Aorta (tissue), 5 donors: ENCODE measurements around the gene PPIE. TPM values are rescaled to one million over a fixed set of nuclear protein-coding genes. Genes with fewer than 3 reads are reported as not detected.

Experiments
- ATAC-seq: fragments of 200-7000 bp; cut with Tn5 transposase; one replicate; pipeline ENCODE4 v1.9.1; 2022; ENCODE audit warnings: moderate library complexity; ENCODE audit not compliant: low FRiP score
- DNase-seq, 2 donors: peaks; one replicate each; pipeline ENCODE4 v3.0.0-alpha.2; 2020
- H3K27ac ChIP-seq, 2 donors: one replicate each; pipeline ENCODE4 v1.5.1; 2013; ENCODE audit warnings: low read length in 2 of 2, mild to moderate bottlenecking in 2 of 2, moderate library complexity in 2 of 2, control low read depth in 1 of 2, inconsistent platforms in 1 of 2, low read depth in 1 of 2
- H3K27me3 ChIP-seq, 2 donors: one replicate each; pipeline ENCODE4 v1.6.1; 2013; ENCODE audit warnings: control low read depth in 1 of 2, low read length in 1 of 2, mild to moderate bottlenecking in 1 of 2, moderate library complexity in 1 of 2; ENCODE audit not compliant: insufficient read depth in 2 of 2, control insufficient read depth in 1 of 2
- H3K36me3 ChIP-seq, 2 donors: one replicate each; pipeline ENCODE4 v1.6.1; 2013; ENCODE audit warnings: control low read depth in 1 of 2, low read length in 1 of 2, mild to moderate bottlenecking in 1 of 2; ENCODE audit not compliant: insufficient read depth in 2 of 2, control insufficient read depth in 1 of 2
- H3K4me1 ChIP-seq, 2 donors: one replicate each; pipeline ENCODE4 v1.6.1; 2013; ENCODE audit warnings: low read length in 2 of 2, control low read depth in 1 of 2, mild to moderate bottlenecking in 1 of 2, moderate library complexity in 1 of 2; ENCODE audit not compliant: insufficient read depth in 2 of 2, control insufficient read depth in 1 of 2
- H3K4me3 ChIP-seq, 2 donors: one replicate each; pipeline ENCODE4 v1.5.1; 2013; ENCODE audit warnings: low read length in 2 of 2, control low read depth in 1 of 2, mild to moderate bottlenecking in 1 of 2
- H3K9me3 ChIP-seq: one replicate; pipeline ENCODE4 v1.6.1; 2013; ENCODE audit warnings: mild to moderate bottlenecking, low read length; ENCODE audit not compliant: control insufficient read depth
- WGBS, 2 donors: extraction: QIAGEN DNeasy Blood & Tissue Kit; methylation state at CpG; one replicate each; pipeline ENCODE4 v1.1.7; 2013; 5-methylcytosine and 5-hydroxymethylcytosine counted together
- intact Hi-C, 2 donors: fragments of 100-400 bp; cut with DNase I; formaldehyde crosslinking; loops; one replicate each; pipeline versions ENCODE4 v1.14.2 to v1.15.0; 2022
- polyA plus RNA-seq, 2 donors: library from polyadenylated mRNA; stranded (reverse); fragments of 200-250 nt; gene quantifications; one replicate each; pipeline ENCODE4 v1.2.3, GENCODE V29; 2013
- total RNA-seq, 2 donors: library from RNA; stranded (reverse); fragmentation: NEBNext Ultra II Directional; extraction: Animal tissue kit (Norgen Biotek cat#: 25700); gene quantifications; one replicate each; pipeline ENCODE4 v1.2.1, GENCODE V29; 2021
- donor health status: healthy with polysubstance abuse.
- donor health status: Bipolar disorder and iron deficiency.
- donor health status: DM: no; HTN: no; CAD: no.
- donor health status: DM: no; HTN: no; CAD: no.
- donor health status: DM: yes; HTN: yes; CAD: no.

Gene PPIE
- total and polyA plus RNA-seq, 4 donors, result 34.4 to 60.2 (median 42.6) TPM

DNA sequence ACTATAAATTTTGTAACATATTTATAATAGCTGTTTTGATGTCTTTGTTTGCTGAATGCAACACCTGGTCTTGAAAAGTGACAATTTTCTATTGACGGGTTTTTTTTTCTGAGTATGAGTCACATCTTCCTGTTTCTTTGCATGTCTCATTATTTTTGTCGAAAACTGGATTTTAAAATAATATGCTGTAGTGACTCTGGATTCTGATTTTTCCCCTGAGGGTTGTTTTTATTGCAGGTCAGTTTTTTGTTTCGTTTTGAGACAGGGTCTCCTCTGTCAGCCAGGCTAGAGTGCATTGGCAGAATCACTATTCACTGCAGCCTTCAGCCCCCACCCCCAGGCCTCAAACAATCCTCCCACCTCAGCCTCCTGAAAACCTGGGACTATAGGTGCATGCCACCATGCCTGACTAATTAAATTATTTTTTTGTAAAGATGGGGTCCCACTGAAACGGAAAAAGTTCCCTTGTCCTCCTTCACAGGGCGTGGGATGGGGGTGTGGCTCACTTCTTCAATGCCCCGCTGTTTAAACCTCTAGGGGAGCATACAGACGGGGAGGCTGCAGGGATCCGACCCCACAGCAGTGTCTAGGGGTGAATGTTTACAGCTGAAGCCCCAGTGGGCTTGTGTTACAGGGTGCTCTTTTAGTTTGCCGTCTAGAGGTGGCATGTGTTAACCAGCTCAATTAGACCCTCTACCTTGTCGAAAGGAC, 11.3 kb upstream of the PPIE start:
- DNase-seq, result no peak

DNA sequence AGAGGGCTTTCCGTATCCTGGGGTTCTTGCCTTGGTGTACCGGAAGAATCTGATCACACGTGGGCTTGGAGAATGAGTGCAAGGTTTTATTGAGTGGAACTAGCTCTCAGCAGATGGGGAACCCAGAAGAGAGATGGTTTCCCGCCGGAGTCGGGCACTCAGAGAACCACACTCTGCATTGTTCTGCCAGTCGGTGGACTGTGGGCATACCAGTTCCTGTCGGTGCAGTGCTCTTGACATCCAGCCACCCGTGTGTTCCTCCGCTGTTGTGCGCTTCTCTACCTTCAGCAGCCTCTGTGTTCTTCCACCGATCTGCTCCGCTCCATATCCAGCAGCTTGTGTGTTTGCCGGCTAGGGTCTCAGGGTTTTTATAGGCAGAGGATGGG, 10.8 kb upstream of the PPIE start:
- H3K36me3 ChIP-seq, result no peaks in the 10 kb centered on the region
- no peaks in the 10 kb centered on the region for H3K9me3 ChIP-seq
- H3K27ac ChIP-seq, result no peak overlapping the region
- H3K4me1 ChIP-seq, result no peaks in the 10 kb centered on the region
- no peaks in the 10 kb centered on the region for H3K27me3 ChIP-seq
- no peak overlapping the region for H3K4me3 ChIP-seq
- ATAC-seq (no peak), DNase-seq (no peak)
- intact Hi-C loops, result no loop called here
- WGBS, 2 donors, result 77 to 78% methylated on average over 14 of the region's 14 CpGs

More for the DNA sequence above, 11.3 kb upstream of the PPIE start:
- intact Hi-C loops, result no loop called here
- H3K27me3 ChIP-seq, result no peaks in the 10 kb centered on the region
- H3K4me1 ChIP-seq, result no peaks in the 10 kb centered on the region
- no peak for ATAC-seq
- no peak overlapping the region for H3K27ac ChIP-seq
- H3K4me3 ChIP-seq, result no peak overlapping the region
- no peaks in the 10 kb centered on the region for H3K9me3 ChIP-seq
- 75 to 76% methylated on average over 10 of the region's 10 CpGs for WGBS, 2 donors
- no peaks in the 10 kb centered on the region for H3K36me3 ChIP-seq

DNA sequence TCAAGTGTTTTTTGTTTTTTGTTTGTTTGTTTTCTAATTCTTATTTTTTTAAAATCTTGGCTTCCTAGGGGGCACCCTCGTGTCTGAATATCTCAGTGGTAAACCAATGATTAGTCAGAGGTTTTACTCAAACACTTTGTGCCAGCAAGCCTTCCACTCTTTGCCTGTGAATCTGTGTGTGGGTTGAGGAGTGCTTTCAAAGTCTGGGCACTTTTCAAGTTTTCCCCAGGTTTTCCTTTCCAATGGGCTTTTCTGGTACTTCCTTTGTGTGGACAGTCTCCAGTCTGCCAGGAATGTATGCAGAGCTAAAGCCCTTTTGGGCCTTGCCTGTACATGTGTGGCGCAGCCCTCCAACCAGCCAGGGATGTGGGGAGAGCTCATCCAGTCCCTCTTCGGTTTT, 9.7 kb upstream of the PPIE start:
- Histone ChIP-seq H3K4me1 (no peaks in the 10 kb centered on the region), H3K27me3 (no peaks in the 10 kb centered on the region), H3K4me3 (no peak overlapping the region), H3K27ac (no peak overlapping the region), H3K36me3 (no peaks in the 10 kb centered on the region), H3K9me3 (no peaks in the 10 kb centered on the region)
- ATAC-seq, result no peak
- no peak for DNase-seq
- WGBS, 2 donors, result 65 to 74% methylated on average over 3 of the region's 3 CpGs
- intact Hi-C loops, result no loop called here

GRCh38 chr1:39729842-39730241, 8.8 kb upstream of the PPIE start:
- Histone ChIP-seq H3K4me1 (no peaks in the 10 kb centered on the region), H3K36me3 (no peaks in the 10 kb centered on the region), H3K27ac (no peak overlapping the region), H3K9me3 (no peaks in the 10 kb centered on the region), H3K4me3 (no peak overlapping the region), H3K27me3 (no peaks in the 10 kb centered on the region)
- no peak for DNase-seq
- no peak for ATAC-seq
- intact Hi-C loops, result no loop called here
- WGBS, 2 donors, result 56 to 85% methylated on average over 4 of the region's 4 CpGs

DNA sequence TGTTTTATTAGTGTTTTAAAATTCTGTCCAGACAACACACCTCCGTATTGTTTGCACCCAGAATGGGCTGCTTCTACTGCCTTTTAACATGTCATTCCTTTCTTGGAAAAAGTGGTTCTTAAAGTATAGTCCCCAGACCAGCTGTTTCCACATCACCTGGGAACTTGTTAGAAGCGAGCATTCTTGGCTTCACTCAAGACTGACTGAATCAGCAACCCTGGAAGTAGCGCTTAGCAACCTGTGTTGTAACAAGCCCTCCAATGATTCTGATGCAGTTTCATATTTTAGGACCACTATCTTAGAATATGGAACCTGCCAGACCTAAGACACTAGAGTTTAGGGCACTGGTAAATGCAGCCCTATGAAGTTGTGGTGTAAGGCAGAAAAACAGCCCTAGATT, 6.0 kb upstream of the PPIE start:
- Histone ChIP-seq H3K36me3 (no peaks in the 10 kb centered on the region), H3K4me3 (no peak overlapping the region), H3K9me3 (no peaks in the 10 kb centered on the region), H3K4me1 (no peaks in the 10 kb centered on the region), H3K27ac (no peak overlapping the region), H3K27me3 (no peaks in the 10 kb centered on the region)
- 60 to 71% methylated on average over 3 of the region's 3 CpGs for WGBS, 2 donors
- intact Hi-C loops, result no loop called here
- DNase-seq, result no peak
- no peak for ATAC-seq

DNA sequence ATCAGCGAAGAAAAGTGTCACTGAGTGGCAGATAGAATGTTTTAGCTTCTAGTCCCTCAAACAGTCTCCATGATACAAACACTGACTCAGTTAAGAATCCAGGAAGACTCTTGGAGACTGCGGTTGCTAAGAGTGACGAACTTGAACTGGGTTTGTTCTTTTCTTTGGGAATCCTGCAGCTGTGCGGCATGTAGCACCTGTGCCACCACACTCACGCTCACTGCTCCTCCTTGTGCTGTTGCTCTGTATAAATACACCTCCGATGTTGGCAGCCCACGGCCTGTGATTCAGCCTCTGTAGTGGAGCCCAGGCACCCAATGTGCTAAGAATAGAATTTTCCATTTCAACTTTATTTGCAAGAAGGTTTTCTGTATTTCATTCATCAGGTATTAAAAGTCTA, 5.5 kb upstream of the PPIE start:
- Histone ChIP-seq H3K27ac (no peak overlapping the region), H3K36me3 (no peaks in the 10 kb centered on the region), H3K4me1 (no peaks in the 10 kb centered on the region), H3K4me3 (no peak overlapping the region), H3K9me3 (no peaks in the 10 kb centered on the region), H3K27me3 (no peaks in the 10 kb centered on the region)
- intact Hi-C loops, result no loop called here
- DNase-seq (peak in 1 of 2 donors; percentile 81), ATAC-seq (peak; percentile 57)
- 21 to 22% methylated on average over 7 of the region's 7 CpGs for WGBS, 2 donors

DNA sequence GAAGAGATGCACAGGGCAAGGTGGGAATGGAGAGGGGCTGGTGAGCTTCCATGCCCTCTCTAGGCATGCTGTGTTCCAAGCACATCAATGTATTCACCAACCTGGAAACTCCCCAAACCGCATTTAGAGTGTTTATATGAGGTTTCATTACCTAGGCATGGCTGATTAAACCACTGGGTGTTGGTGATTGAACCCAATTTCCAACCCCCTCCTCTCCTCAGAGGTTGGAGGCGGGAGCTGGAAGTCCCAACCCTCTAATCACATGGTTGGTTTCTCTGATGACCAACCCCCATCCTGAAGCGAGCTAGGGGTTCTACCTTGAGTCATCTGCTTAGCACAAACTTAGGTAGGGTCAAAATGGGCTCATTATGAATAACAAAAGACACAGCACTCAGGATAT, 3.0 kb upstream of the PPIE start:
- H3K4me3 ChIP-seq, result no peak overlapping the region
- 83 to 90% methylated on average over 3 of the region's 3 CpGs for WGBS, 2 donors
- H3K9me3 ChIP-seq, result no peaks in the 10 kb centered on the region
- intact Hi-C loops, result no loop called here
- ATAC-seq, result no peak
- H3K27me3 ChIP-seq, result no peaks in the 10 kb centered on the region
- no peak for DNase-seq
- no peaks in the 10 kb centered on the region for H3K4me1 ChIP-seq
- H3K27ac ChIP-seq, result no peak overlapping the region
- no peaks in the 10 kb centered on the region for H3K36me3 ChIP-seq

DNA sequence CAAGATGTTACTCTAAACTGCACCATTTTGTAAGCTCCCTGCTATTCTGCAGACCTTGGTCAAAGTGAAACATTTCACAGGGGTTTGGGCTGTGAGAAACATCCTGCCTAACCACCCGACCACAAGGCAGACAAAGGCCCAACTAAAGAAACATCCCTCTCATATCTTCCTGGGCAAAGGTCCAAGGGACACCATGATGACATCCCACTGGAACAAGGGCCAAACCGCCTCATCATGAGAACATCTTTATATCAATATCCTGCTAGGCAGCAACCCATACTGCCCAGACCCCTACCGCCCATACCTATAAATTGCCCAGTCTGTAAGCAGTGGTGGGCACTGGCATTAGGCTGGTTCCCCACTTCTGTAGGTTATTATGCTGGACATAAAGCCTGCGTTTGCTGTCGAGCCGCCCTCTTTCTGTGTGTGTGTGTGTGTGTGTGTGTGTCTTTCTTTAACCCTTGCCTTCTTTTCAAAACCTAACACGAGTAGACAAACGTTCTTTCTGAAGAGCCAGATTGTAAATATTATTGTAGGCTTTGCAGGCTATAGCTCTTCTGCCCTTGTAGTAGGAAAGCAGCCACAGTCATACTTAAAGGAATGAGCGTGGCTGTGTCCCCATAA, 1.0 kb upstream of the PPIE start:
- no peak overlapping the region for H3K4me3 ChIP-seq
- H3K4me1 ChIP-seq, result no peaks in the 10 kb centered on the region
- 68 to 72% methylated on average over 9 of the region's 9 CpGs for WGBS, 2 donors
- intact Hi-C loops, result no loop called here
- DNase-seq (no peak), ATAC-seq (no peak)
- H3K36me3 ChIP-seq, result peaks cover 0 to 2% of the 10 kb centered on the region in 2 donors
- no peaks in the 10 kb centered on the region for H3K27me3 ChIP-seq
- no peaks in the 10 kb centered on the region for H3K9me3 ChIP-seq
- no peak overlapping the region for H3K27ac ChIP-seq

- H3K4me3 ChIP-seq, result no peak overlapping the region
- no peaks in the 10 kb centered on the region for H3K27me3 ChIP-seq
- ATAC-seq (no peak), DNase-seq (no peak)
- intact Hi-C loops, result no loop called here
- no peaks in the 10 kb centered on the region for H3K4me1 ChIP-seq
- no peaks in the 10 kb centered on the region for H3K9me3 ChIP-seq
- H3K27ac ChIP-seq, result no peak overlapping the region
- H3K36me3 ChIP-seq, result peaks cover 17 to 19% of the 10 kb centered on the region in 2 donors
- WGBS, 2 donors, result 93 to 95% methylated on average over 16 of the region's 16 CpGs
Measured at GRCh38 chr1:39745016-39745670, 6.5 kb downstream of the PPIE start.
